HEK293 (cell line): ENCODE results near the gene UBL7.

Experiments used
- CTCF ChIA-PET: fragments of 350-600 bp; formaldehyde crosslinking; extraction: SDS; loops from one replicate; lab custom pipeline; 2021; ENCODE audit warnings: antibody characterized with exemption; lab: Yijun Ruan, JAX
- POLR2A ChIA-PET: fragments of 300-600 bp; formaldehyde crosslinking; extraction: SDS; loops from one replicate; lab custom pipeline; 2020; ENCODE audit warnings: antibody characterized with exemption, inconsistent platforms; lab: Yijun Ruan, JAX
- H3K27ac ChIP-seq: fragments of 200-500 bp; sonication (Bioruptor generic); 2 replicates; pipeline ENCODE4 v1.5.1; 2014; ENCODE audit warnings: low read depth, low read length, control low read depth, inconsistent platforms; ENCODE audit errors: extremely low read depth
- H3K36me3 ChIP-seq, 2 experiments: fragments of 200-500 bp in 1 of 2; sonication (Bioruptor generic) in 1 of 2; 1 replicate in 1 of 2; 2 replicates in 1 of 2; pipeline ENCODE4 v1.5.1; 2014 to 2017; ENCODE audit warnings: inconsistent platforms in 2 of 2, low read length in 2 of 2; ENCODE audit not compliant: control insufficient read depth in 2 of 2, insufficient read depth in 1 of 2
- H3K4me1 ChIP-seq: fragments of 200-500 bp; sonication (Bioruptor generic); 2 replicates; pipeline ENCODE4 v1.5.1; 2014; ENCODE audit warnings: mild to moderate bottlenecking, low read length, inconsistent platforms; ENCODE audit not compliant: control insufficient read depth, insufficient read depth
- H3K4me3 ChIP-seq: 2 replicates; pipeline ENCODE4 v1.5.1; 2011; ENCODE audit warnings: low read depth, mild to moderate bottlenecking, control low read depth, low read length, moderate library complexity
- H3K9me3 ChIP-seq: fragments of 200-500 bp; sonication (Bioruptor generic); 2 replicates; pipeline ENCODE4 v1.5.1; 2014; ENCODE audit warnings: low read depth, low read length, inconsistent platforms; ENCODE audit not compliant: control insufficient read depth, insufficient read depth
- CTCF ChIP-seq: fragments of 450-650 bp; formaldehyde crosslinking; IDR thresholded peaks from 2 replicates; pipeline ENCODE4 v1.5.1; 2016; ENCODE audit warnings: missing biosample characterization, missing genetic modification characterization
- ELK4 ChIP-seq: IDR thresholded peaks from 2 replicates; pipeline ENCODE4 v1.6.1; 2011; ENCODE audit warnings: mild to moderate bottlenecking, low read depth, low read length, borderline replicate concordance
- HOXD13 ChIP-seq: sonication (generic); formaldehyde crosslinking; IDR thresholded peaks from 2 replicates; pipeline ENCODE4 v1.8.0; 2022; ENCODE audit warnings: missing genetic modification reagents, borderline replicate concordance
- PRDM1 ChIP-seq: fragments of 450-650 bp; formaldehyde crosslinking; IDR thresholded peaks from 2 replicates; pipeline ENCODE4; 2016; ENCODE audit warnings: missing biosample characterization, missing genetic modification characterization
- TCF7L2 ChIP-seq: IDR thresholded peaks from 2 replicates; pipeline ENCODE4 v1.6.1; 2011; ENCODE audit warnings: low read depth, mild to moderate bottlenecking, inconsistent platforms, low read length, moderate library complexity, borderline replicate concordance
- WT1 ChIP-seq: fragments of 450-650 bp; formaldehyde crosslinking; IDR thresholded peaks from 2 replicates; pipeline ENCODE4 v1.5.1; 2016; ENCODE audit warnings: missing biosample characterization, missing genetic modification characterization
- ZBTB17 ChIP-seq: fragments of 450-650 bp; formaldehyde crosslinking; IDR thresholded peaks from 2 replicates; pipeline ENCODE4 v1.5.1; 2016; ENCODE audit warnings: missing biosample characterization, missing genetic modification characterization
- ZFP3 ChIP-seq: fragments of 450-650 bp; formaldehyde crosslinking; IDR thresholded peaks from 2 replicates; pipeline ENCODE4 v1.5.1; 2016; ENCODE audit warnings: low read depth, missing biosample characterization, missing genetic modification characterization
- ZIC2 ChIP-seq: fragments of 450-650 bp; formaldehyde crosslinking; IDR thresholded peaks from 2 replicates; pipeline ENCODE4 v1.5.1; 2016; ENCODE audit warnings: missing biosample characterization, missing genetic modification characterization
- ZNF10 ChIP-seq: fragments of 450-650 bp; formaldehyde crosslinking; IDR thresholded peaks from 2 replicates; pipeline ENCODE4 v1.5.1; 2017; ENCODE audit warnings: missing biosample characterization, missing genetic modification characterization
- ZNF112 ChIP-seq: fragments of 450-650 bp; formaldehyde crosslinking; IDR thresholded peaks from 2 replicates; pipeline ENCODE4 v1.5.0; 2017; ENCODE audit warnings: missing biosample characterization, missing genetic modification characterization
- ZNF157 ChIP-seq: fragments of 450-650 bp; formaldehyde crosslinking; IDR thresholded peaks from 2 replicates; pipeline ENCODE4 v1.5.1; 2016; ENCODE audit warnings: missing biosample characterization, missing genetic modification characterization
- ZNF16 ChIP-seq: fragments of 450-650 bp; formaldehyde crosslinking; IDR thresholded peaks from 2 replicates; pipeline ENCODE4 v1.5.1; 2016; ENCODE audit warnings: low read depth, missing biosample characterization, missing genetic modification characterization
- ZNF2 ChIP-seq: fragments of 450-650 bp; formaldehyde crosslinking; IDR thresholded peaks from 2 replicates; pipeline ENCODE4 v1.5.1; 2016; ENCODE audit warnings: missing biosample characterization, missing genetic modification characterization
- ZNF24 ChIP-seq: fragments of 450-650 bp; formaldehyde crosslinking; IDR thresholded peaks from 2 replicates; pipeline ENCODE4 v1.5.1; 2016; ENCODE audit warnings: missing biosample characterization, missing genetic modification characterization
- ZNF324 ChIP-seq: fragments of 450-650 bp; formaldehyde crosslinking; IDR thresholded peaks from 2 replicates; pipeline ENCODE4 v1.5.1; 2016; ENCODE audit warnings: missing biosample characterization, missing genetic modification characterization
- ZNF335 ChIP-seq: fragments of 450-650 bp; formaldehyde crosslinking; conservative IDR thresholded peaks from 2 replicates; pipeline ENCODE4 v1.5.1; 2016; ENCODE audit warnings: missing biosample characterization, missing genetic modification characterization
- ZNF341 ChIP-seq: fragments of 450-650 bp; formaldehyde crosslinking; IDR thresholded peaks from 2 replicates; pipeline ENCODE4; 2016; ENCODE audit warnings: low read depth, missing biosample characterization, missing genetic modification characterization
- ZNF362 ChIP-seq: fragments of 450-650 bp; formaldehyde crosslinking; IDR thresholded peaks from 2 replicates; pipeline ENCODE4 v1.5.1; 2016; ENCODE audit warnings: missing biosample characterization, missing genetic modification characterization
- ZNF529 ChIP-seq: fragments of 450-650 bp; formaldehyde crosslinking; IDR thresholded peaks from 2 replicates; pipeline ENCODE4 v1.5.1; 2017; ENCODE audit warnings: missing genetic modification characterization, missing biosample characterization; ENCODE audit not compliant: insufficient replicate concordance
- ZNF544 ChIP-seq: fragments of 450-650 bp; formaldehyde crosslinking; IDR thresholded peaks from 2 replicates; pipeline ENCODE4 v1.5.0; 2017; ENCODE audit warnings: missing biosample characterization, missing genetic modification characterization
- ZNF660 ChIP-seq: fragments of 450-650 bp; IDR thresholded peaks from 2 replicates; pipeline ENCODE4 v1.5.1; 2018; ENCODE audit warnings: missing biosample characterization, mild to moderate bottlenecking, missing genetic modification characterization
- ZNF677 ChIP-seq: fragments of 450-650 bp; IDR thresholded peaks from 2 replicates; pipeline ENCODE4 v1.5.0; 2018; ENCODE audit warnings: missing biosample characterization, mild to moderate bottlenecking, missing genetic modification characterization, moderate library complexity
- ZNF692 ChIP-seq: fragments of 450-650 bp; formaldehyde crosslinking; IDR thresholded peaks from 2 replicates; pipeline ENCODE4 v1.5.1; 2016; ENCODE audit warnings: missing biosample characterization, missing genetic modification characterization
- ZNF76 ChIP-seq: fragments of 450-650 bp; formaldehyde crosslinking; IDR thresholded peaks from 2 replicates; pipeline ENCODE4; 2016; ENCODE audit warnings: low read depth, missing biosample characterization, missing genetic modification characterization, borderline replicate concordance
- ZSCAN5A ChIP-seq: fragments of 450-650 bp; formaldehyde crosslinking; IDR thresholded peaks from 2 replicates; pipeline ENCODE4 v1.5.1; 2016; ENCODE audit warnings: missing biosample characterization, missing genetic modification characterization

The UBL7 gene

GRCh38 chr15:74460871-74461846, at the start of gene UBL7:
Gene UBL7 (minus strand): TSS chr15:74461160. CDS start chr15:74458867, 2,293 bp downstream.
- Histone ChIP-seq H3K36me3 (peaks cover 18 to 28% of the 10 kb centered on the region in 2 experiments; a peak in 2 of 3 replicates), H3K4me3 (peak within 1 kb of the TSS; percentile 91), H3K4me1 (peaks cover 2% of the 10 kb centered on the region; the same call in 1 of the 2 replicates), H3K9me3 (no peaks in the 10 kb centered on the region), H3K27ac (peak within 1 kb of the TSS; percentile 91)
- POLR2A ChIA-PET, result interaction anchor here (0.5 to 3.5 kb wide), 30 partner anchors 9 to 467 kb away, joined by 3 to 35 read pairs (median 4); partner anchors contain the start of genes ARID3B, CLK3 and PML
- CTCF ChIA-PET, result interaction anchor here (0.5 to 2.3 kb wide), 8 partner anchors 11 to 138 kb away, joined by 3 to 8 read pairs (median 3); no protein-coding TSS in a partner anchor
- TF ChIP-seq ZFP3 (tag by site-specific recombination), result no peak
- TF ChIP-seq PRDM1 (tag by site-specific recombination), result peak; percentile 89
- TF ChIP-seq ZNF76 (tag by site-specific recombination), result peak; percentile 96
- TF ChIP-seq ZNF362 (tag by site-specific recombination), result no peak
- peak; percentile 60 for TF ChIP-seq ZNF10 (tag by site-specific recombination)
- no peak for TF ChIP-seq ZNF157 (tag by site-specific recombination)
- TF ChIP-seq ELK4, result peak; percentile 79; the same call in 1 of the 2 replicates
- peak; percentile 59 for TF ChIP-seq ZNF660
- peak; percentile 93 for TF ChIP-seq ZNF341 (tag by site-specific recombination)
- peak; percentile 96 for TF ChIP-seq ZBTB17 (tag by site-specific recombination)
- peak; percentile 91 for TF ChIP-seq ZSCAN5A (tag by site-specific recombination)
- TF ChIP-seq ZNF112, result peak; percentile 75
- TF ChIP-seq TCF7L2, result peak; percentile 92
- TF ChIP-seq CTCF (tag by site-specific recombination), result peak; percentile 85
- TF ChIP-seq ZNF544, result no peak
- TF ChIP-seq ZNF324 (tag by site-specific recombination), result peak; percentile 54
- peak; percentile 93 for TF ChIP-seq ZNF692 (tag by site-specific recombination)
- TF ChIP-seq HOXD13 (CRISPR knock-in tag), result peak; percentile 76; the same call in 1 of the 2 replicates
- peak; percentile 59 for TF ChIP-seq ZIC2 (tag by site-specific recombination)
- TF ChIP-seq ZNF24, result peak; percentile 80
- TF ChIP-seq ZNF529, result no peak
- peak; percentile 27 for TF ChIP-seq WT1 (tag by site-specific recombination)
- TF ChIP-seq ZNF2, result peak; percentile 86; the same call in 1 of the 2 replicates
- no peak for TF ChIP-seq ZNF16 (tag by site-specific recombination)
- no peak for TF ChIP-seq ZNF677 (tag by site-specific recombination)
- TF ChIP-seq ZNF335 (tag by site-specific recombination), result peak; percentile 98
